Lung (tissue), 12 donors: Measurements from ENCODE around the gene SYNJ2BP. TPM values are rescaled to one million over a fixed set of nuclear protein-coding genes. Genes with fewer than 3 reads are reported as not detected.

ENCODE experiments used
- ATAC-seq: fragments of 200-7000 bp; cut with Tn5 transposase; one replicate; pipeline ENCODE4 v1.9.1; 2020; ENCODE audit warnings: moderate number of reproducible peaks; ENCODE audit not compliant: insufficient read depth, low FRiP score
- DNase-seq, 3 donors: peaks; one replicate each; pipeline ENCODE4 v3.0.0-alpha.2; 2013 to 2017
- H3K27ac ChIP-seq, 2 donors: one replicate each; pipeline ENCODE4 v1.5.1; 2013; ENCODE audit warnings: mild to moderate bottlenecking in 2 of 2, moderate library complexity in 2 of 2, control low read depth in 1 of 2, inconsistent platforms in 1 of 2, low read depth in 1 of 2, low read length in 1 of 2
- H3K27me3 ChIP-seq, 3 donors: one replicate each; pipeline ENCODE4 v1.5.1; 2013; ENCODE audit warnings: low read length in 2 of 3; ENCODE audit not compliant: control insufficient read depth in 3 of 3, insufficient read depth in 3 of 3
- H3K36me3 ChIP-seq, 4 donors: one replicate each; pipeline ENCODE4 v1.5.1; 2013; ENCODE audit warnings: low read length in 4 of 4, mild to moderate bottlenecking in 1 of 4, moderate library complexity in 1 of 4; ENCODE audit not compliant: control insufficient read depth in 4 of 4, insufficient read depth in 4 of 4
- H3K4me1 ChIP-seq, 5 donors: one replicate each; pipeline ENCODE4 v1.5.1; 2013; ENCODE audit warnings: low read length in 5 of 5, mild to moderate bottlenecking in 2 of 5, moderate library complexity in 1 of 5; ENCODE audit not compliant: control insufficient read depth in 5 of 5, insufficient read depth in 5 of 5
- H3K4me3 ChIP-seq: one replicate; pipeline ENCODE4 v1.5.1; 2013; ENCODE audit warnings: mild to moderate bottlenecking, control low read depth, moderate library complexity
- H3K9ac ChIP-seq, 2 donors: one replicate each; pipeline ENCODE4 v1.5.1; 2013; ENCODE audit warnings: low read length in 2 of 2, control low read depth in 1 of 2; ENCODE audit not compliant: insufficient read depth in 1 of 2
- H3K9me3 ChIP-seq, 4 donors: one replicate each; pipeline ENCODE4 v1.5.1; 2013; ENCODE audit warnings: low read length in 3 of 4, mild to moderate bottlenecking in 1 of 4, moderate library complexity in 1 of 4; ENCODE audit not compliant: control insufficient read depth in 4 of 4, insufficient read depth in 3 of 4
- WGBS, 2 donors: extraction: QIAGEN DNeasy Blood & Tissue Kit; methylation state at CpG; one replicate each; pipeline ENCODE4 v1.1.7; 2013; 5-methylcytosine and 5-hydroxymethylcytosine counted together
- polyA plus RNA-seq, 2 donors: library from polyadenylated mRNA; stranded (reverse); fragments of 200-250 nt; gene quantifications; one replicate each; pipeline ENCODE4 v1.2.1, GENCODE V29; 2013
- total RNA-seq, 2 donors: library from RNA; depleted of rRNA in 1 of 2; stranded (reverse); fragments of >200 nt in 1 of 2; gene quantifications; one replicate each; pipeline ENCODE4 v1.2.1, GENCODE V29; 2014 to 2021
- TF ChIP-seq, protein P1 (sequence below): IDR thresholded peaks from 2 replicates; pipeline ENCODE4 v1.5.1; 2012; ENCODE audit warnings: mild to moderate bottlenecking; ENCODE audit errors: control extremely low read depth, extremely low read depth
- donor health status: control.
- donor health status: control.
- donor health status: Bipolar disorder and iron deficiency.
- donor health status: healthy.
- donor health status: DM: yes; HTN: yes; CAD: no.

The SYNJ2BP gene
- total and polyA plus RNA-seq, 4 donors, result 9.6 to 32.4 (median 18.4) TPM

DNA sequence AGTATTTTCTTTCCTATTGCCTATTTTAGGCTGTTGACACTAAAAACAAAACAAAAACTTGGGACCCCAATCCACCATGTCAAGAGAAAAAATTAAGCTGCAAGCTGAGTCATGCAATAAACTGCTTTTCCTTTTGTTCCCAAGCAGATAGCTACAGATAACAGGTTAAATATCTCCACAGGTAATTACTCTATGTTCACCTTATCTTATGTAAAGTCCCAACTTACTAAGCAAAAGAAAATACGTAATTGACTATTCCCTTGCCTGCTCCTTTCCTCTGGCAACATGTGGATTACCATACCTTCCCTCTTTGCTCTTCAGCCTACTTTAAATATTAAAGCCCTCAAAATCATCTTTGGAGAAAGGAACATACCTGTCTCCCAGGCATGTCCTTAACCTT lies 38.2 kb downstream of the SYNJ2BP start:
- Histone ChIP-seq H3K4me1 (no peaks in the 10 kb centered on the region), H3K27me3 (no peaks in the 10 kb centered on the region), H3K9me3 (no peaks in the 10 kb centered on the region), H3K36me3 (peaks cover 3 to 22% (median 11%) of the 10 kb centered on the region in 4 donors), H3K4me3 (no peak overlapping the region), H3K9ac (no peak overlapping the region), H3K27ac (no peak overlapping the region)
- WGBS, 2 donors, result 95 to 96% methylated on average over 1 of the region's 1 CpG
- DNase-seq (no peak), ATAC-seq (no peak)
- TF ChIP-seq, protein P1, sequence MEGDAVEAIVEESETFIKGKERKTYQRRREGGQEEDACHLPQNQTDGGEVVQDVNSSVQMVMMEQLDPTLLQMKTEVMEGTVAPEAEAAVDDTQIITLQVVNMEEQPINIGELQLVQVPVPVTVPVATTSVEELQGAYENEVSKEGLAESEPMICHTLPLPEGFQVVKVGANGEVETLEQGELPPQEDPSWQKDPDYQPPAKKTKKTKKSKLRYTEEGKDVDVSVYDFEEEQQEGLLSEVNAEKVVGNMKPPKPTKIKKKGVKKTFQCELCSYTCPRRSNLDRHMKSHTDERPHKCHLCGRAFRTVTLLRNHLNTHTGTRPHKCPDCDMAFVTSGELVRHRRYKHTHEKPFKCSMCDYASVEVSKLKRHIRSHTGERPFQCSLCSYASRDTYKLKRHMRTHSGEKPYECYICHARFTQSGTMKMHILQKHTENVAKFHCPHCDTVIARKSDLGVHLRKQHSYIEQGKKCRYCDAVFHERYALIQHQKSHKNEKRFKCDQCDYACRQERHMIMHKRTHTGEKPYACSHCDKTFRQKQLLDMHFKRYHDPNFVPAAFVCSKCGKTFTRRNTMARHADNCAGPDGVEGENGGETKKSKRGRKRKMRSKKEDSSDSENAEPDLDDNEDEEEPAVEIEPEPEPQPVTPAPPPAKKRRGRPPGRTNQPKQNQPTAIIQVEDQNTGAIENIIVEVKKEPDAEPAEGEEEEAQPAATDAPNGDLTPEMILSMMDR, result no peak

Other genes starting within 250 kb of the SYNJ2BP start
- gene SLC8A3, start 228.1 kb downstream of the SYNJ2BP start, total RNA-seq, result 1 to 10 TPM in 1 of 2 donors, under 1 TPM in 1; 0.80 to 3.7 TPM
- gene SLC8A3, start 228.1 kb downstream of the SYNJ2BP start, polyA plus RNA-seq, result under 1 TPM; 0.08 to 0.90 TPM
- gene COX16, start 57.4 kb downstream of the SYNJ2BP start, total RNA-seq, result 10 to 100 TPM; 31.2 to 34.1 TPM
- 10 to 100 TPM; 36.9 to 70.8 TPM for gene COX16, start 57.4 kb downstream of the SYNJ2BP start, polyA plus RNA-seq
- gene ADAM21, start 35.1 kb upstream of the SYNJ2BP start, total RNA-seq, result under 1 TPM; 0.09 to 0.17 TPM
- gene ADAM21, start 35.1 kb upstream of the SYNJ2BP start, polyA plus RNA-seq, result under 1 TPM in 1 of 2 donors, not detected in 1; 0.14 TPM
- gene ADAM20, start 117.9 kb upstream of the SYNJ2BP start, total RNA-seq, result 1 to 10 TPM in 1 of 2 donors, under 1 TPM in 1; 0.86 to 4.4 TPM
- under 1 TPM; 0.01 to 0.16 TPM for gene ADAM20, start 117.9 kb upstream of the SYNJ2BP start, polyA plus RNA-seq
- 10 to 100 TPM; 27.0 to 61.9 TPM for gene MED6, start 183.6 kb upstream of the SYNJ2BP start, total RNA-seq
- gene MED6, start 183.6 kb upstream of the SYNJ2BP start, polyA plus RNA-seq, result 10 to 100 TPM; 17.5 to 18.9 TPM
- gene TTC9, start 224.8 kb upstream of the SYNJ2BP start, total RNA-seq, result 1 to 10 TPM; 6.8 to 7.5 TPM
- 1 to 10 TPM; 4.3 to 6.9 TPM for gene TTC9, start 224.8 kb upstream of the SYNJ2BP start, polyA plus RNA-seq